ENCODE results near the gene DNAAF2.
"Not testable (repeated sequence)": the region's sequence is repeated elsewhere in the genome, so short reads cannot be mapped to it uniquely, and the experiment has no call there.

DNAAF2 gene

DNA sequence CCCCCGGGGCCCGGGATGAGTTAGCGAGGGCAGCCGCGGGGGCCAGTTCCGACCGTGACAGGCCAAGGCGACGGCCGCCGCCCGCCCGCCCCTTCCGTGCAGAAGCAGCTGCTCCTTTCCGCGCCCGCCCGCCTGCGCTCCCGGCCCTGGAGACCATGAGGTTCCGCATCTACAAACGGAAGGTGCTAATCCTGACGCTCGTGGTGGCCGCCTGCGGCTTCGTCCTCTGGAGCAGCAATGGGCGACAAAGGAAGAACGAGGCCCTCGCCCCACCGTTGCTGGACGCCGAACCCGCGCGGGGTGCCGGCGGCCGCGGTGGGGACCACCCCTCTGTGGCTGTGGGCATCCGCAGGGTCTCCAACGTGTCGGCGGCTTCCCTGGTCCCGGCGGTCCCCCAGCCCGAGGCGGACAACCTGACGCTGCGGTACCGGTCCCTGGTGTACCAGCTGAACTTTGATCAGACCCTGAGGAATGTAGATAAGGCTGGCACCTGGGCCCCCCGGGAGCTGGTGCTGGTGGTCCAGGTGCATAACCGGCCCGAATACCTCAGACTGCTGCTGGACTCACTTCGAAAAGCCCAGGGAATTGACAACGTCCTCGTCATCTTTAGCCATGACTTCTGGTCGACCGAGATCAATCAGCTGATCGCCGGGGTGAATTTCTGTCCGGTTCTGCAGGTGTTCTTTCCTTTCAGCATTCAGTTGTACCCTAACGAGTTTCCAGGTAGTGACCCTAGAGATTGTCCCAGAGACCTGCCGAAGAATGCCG, 13.7 kb downstream of the DNAAF2 start:
- no peak for DNase-seq (ENCODE audit: low read depth in 2 of 2)

DNA sequence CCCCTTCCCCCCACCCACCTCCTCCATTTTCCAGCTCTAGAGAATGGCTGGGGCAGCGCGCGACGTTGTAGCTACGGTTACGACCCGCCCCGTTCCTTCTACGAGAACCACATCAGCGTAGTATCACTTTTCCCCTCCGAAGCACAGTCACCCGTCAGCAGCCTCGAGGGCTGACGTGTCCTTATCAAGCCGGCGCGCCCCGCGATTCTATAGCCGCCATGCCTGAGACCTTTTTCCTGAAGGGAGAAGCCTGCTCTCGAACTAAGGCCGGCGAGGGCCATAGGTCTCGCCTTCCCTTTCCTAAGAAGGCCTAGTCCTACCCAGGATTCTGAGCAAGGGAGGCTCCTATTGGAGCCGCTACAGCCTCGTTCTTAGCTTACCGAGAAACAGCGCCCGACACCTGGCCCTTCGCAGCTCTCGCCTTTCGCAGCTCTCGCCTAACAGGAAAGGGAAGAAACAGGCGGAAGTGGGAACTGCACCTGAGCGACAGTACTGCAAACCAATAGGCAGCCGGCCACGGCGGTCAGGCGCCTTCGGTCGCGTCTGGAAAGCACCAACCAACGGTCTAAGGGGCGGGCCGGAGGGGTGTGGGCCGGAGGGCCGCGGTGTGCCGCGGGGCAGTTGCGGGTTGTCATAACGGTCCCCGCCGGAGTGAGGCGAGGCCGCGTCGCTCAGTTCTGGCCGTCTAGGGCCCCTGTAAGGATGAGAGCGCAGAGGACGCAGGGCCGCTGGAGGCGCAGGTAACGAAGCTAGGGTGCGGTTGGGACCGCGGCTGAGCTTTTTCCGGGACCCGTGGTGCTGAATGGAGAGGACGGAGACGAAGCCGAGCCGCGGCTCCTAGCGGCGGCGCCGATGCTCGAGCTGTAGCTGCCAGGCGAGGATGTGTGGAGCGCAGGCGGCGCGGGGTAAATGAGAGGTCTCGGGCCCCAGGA, 14.6 kb downstream of the DNAAF2 start, which contains the start of the genes MGAT2 and RPL36AL:
Gene MGAT2 (plus strand): TSS at position 618 of the 932 bp plus-strand sequence. CDS start 470 bp downstream, outside the sequence.
Gene RPL36AL (minus strand): TSS at position 445 of the 932 bp plus-strand sequence. CDS start 1,522 bp downstream, outside the sequence.
- peak; percentile 90 to 93 for DNase-seq (ENCODE audit: low read depth in 2 of 2)

DNA sequence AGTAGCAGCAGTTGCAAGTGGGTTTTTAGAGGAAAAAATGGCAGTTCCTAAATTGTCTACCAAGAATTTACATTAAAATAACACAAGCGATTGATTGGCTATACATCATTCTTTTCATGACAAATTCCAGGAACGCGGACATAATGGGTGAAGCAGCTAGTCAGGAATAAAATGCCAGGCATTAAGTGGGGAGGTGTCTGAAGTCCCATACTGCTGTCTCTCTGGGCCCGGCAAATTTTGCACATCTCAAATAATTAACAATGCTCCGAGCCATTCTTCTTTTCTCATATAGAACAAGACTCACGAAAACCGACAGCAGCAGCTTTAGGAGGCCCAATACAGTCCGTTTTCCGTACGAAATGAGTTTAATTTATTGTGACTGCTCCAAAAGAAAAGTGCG, 15.3 kb downstream of the DNAAF2 start:
- DNase-seq (ENCODE audit: low read depth in 2 of 2): no peak

DNA sequence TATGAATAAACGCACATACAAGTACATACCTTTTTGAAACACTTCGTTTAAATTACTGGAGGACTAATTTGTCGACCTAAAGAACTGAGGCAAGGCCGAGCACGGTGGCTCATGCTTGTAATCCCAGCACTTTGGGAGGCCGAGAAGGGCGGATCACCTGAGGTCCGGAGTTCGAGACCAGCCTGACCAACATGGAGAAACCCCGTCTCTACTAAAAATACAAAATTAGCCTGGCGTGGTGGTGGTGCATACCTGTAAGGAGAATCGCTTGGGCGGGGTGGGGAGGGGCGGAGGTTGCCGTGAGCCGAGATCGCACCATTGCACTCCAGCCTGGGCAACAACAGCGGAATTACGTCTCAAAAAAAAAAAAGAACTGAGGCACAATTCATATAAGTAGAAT, 15.8 kb downstream of the DNAAF2 start:
- DNase-seq (ENCODE audit: low read depth in 2 of 2): not testable (repeated sequence)

DNA sequence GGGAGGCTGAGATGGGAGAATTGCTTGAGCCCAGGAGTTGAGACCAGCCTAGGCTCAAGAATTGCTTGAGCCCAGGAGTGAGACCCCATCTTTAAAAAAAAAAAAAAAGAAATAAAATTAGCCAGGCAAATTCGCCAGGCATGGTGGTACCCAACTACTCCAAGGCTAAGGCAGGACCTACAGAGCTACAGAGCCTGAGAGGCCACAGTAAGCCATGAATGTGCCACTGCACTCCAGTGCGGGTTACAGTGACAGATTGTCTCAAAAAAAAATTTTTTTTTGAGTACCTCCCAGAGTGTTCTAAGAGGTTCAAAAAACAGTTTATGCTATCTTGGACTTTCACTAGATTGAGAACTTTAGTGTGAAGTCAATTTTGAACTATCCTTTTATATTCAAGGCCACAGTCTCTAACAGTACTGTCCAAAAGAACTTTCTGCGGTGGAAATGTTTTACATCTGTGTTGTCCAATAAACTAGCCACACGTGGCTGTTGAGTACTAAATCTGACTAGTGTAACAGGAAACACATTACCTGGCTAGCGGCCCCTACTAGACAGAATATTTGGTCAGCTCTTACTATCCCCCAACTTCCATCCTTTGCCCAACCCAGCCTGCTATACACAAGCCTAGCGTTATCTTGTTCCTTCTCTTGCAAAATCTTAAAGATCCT, 17.1 kb downstream of the DNAAF2 start:
- no peak for DNase-seq (ENCODE audit: low read depth in 2 of 2)

DNA sequence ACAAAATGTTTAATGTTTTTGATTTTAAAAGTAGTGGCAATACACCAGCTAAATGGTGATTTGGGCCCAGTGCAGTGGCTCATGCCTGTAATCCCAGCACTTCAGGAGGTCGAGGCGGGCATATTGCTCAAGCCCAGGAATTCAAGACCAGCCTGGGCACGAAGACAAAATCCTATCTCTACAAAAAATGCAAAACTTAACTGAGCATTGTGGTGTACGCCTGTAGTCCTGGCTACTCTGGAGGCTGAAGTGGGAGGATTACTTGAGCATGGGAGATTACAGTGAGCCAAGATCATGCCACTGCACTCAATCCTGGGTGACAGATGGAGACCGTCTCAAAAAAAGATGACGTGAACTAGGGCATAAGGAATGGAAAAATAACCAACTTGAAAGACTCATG, 19.3 kb downstream of the DNAAF2 start:
- DNase-seq (ENCODE audit: low read depth in 2 of 2): no peak

DNA sequence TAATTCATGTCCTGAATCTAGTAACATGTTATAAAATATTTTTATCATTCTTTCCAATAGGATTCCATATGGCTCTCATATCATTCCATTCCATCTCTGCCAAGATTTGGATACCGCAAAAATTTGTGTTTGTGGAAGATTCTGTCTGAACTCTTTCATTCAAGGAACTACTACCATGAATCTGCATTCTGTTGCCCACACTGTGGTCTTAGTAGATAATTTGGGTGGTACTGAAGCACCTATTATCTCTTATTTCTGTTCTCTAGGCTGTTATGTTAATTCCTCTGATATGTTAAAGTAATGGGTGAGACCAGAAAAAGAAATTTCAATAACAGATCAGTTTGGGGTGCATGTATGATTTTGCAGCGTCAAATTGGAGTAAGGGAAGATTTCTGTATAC, 20.8 kb downstream of the DNAAF2 start:
- no peak for DNase-seq (ENCODE audit: low read depth in 2 of 2)

DNA sequence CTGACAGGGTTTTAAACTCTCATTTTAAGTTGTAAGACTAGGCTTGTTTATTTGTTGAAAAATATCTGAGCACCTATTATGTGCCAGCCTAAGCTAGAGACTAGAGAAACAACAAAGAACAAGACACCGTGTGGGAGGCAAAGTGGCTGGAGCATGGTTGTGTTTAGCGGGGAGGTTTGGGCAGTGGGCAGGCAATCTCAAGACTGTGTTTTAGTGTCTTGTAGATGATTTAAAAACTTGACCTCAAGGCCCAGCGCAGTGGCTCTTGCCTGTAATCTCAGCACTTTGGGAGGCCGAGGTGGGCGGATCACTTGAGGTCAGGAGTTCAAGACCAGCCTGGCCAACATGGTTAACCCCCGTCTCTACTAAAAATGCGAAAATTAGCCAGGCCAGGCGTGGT, 22.4 kb downstream of the DNAAF2 start:
- DNase-seq (ENCODE audit: low read depth in 2 of 2): no peak

DNA sequence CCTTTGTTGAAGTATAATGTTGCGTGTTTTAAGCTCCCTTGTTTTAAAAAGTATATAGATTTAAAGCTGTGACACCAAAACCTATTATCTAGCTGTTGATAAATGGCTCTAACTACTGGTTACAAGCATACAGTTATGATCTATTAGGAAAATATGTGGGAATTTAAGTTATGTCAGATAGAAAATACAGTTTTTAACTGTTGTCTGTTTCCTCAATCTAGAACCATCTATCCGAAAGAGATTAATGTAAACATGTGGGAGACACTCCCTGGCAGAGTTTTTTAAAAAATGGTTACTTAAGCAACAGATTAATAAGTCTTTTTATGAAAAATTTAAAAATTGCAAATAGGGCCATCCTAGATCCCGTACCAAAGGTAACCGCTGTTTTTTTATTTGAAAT, 22.8 kb downstream of the DNAAF2 start:
- no peak for DNase-seq (ENCODE audit: low read depth in 2 of 2)

DNA sequence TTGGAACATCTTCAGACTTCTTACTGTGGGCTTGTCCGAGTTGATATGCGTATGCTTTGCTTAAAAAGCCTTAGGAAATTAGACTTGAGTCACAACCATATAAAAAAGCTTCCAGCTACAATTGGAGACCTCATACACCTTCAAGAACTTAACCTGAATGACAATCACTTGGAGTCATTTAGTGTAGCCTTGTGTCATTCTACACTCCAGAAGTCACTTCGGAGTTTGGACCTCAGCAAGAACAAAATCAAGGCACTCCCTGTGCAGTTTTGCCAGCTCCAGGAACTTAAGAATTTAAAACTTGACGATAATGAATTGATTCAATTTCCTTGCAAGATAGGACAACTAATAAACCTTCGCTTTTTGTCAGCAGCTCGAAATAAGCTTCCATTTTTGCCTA, 27.5 kb downstream of the DNAAF2 start:
- no peak for DNase-seq (ENCODE audit: low read depth in 2 of 2)

DNA sequence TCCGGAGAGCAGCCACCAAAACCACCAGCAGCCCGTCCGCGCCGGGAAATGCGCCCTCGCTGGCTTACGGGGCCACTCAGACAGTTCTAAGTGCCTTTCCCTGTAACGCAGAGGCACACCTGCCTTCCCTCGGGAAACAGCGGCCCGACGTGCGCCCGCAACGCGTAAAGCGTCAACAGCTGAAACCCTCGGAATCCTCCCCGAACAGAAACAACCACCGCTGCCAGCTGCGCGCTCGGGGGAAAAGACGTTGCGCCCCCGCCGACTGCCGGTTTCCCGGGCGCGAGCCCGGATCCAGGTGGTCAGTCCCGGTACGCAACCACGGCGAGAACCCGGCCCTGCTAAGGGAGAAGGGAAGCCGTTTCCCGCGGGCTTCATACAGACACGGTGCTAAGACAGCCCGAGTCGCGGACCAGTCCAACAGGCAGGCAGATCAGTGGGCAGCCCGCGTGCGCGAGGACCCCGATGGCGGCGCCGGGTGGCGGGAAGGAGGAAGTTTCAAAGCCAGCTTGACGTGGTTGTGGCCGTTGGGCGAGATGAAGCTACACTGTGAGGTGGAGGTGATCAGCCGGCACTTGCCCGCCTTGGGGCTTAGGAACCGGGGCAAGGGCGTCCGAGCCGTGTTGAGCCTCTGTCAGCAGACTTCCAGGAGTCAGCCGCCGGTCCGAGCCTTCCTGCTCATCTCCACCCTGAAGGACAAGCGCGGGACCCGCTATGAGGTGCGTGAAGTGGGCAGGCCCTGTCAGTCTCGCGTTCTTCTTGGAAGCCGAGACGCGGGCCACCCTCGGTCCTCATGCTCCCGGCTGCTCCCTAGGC, 36.4 kb downstream of the DNAAF2 start, which contains the start of gene LRR1:
Gene LRR1 (plus strand): TSS at position 456 of the 816 bp plus-strand sequence. CDS start 81 bp downstream, at position 537.
- DNase-seq (ENCODE audit: low read depth in 2 of 2): peak; percentile 64 to 70

DNA sequence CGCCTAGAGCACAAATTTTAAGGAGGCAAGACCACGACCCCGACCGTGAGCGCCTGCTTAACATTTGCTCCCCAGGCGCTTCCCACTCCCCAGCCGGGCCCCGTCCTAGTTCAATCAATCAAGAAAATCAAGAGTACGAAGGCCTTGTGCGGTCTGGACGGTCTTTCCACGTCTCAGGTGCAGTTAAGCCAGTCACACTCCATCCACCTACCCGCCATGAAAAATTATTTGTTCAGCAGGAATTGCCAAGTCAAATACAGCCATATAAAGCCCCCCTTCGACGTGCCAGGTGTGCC, 36.9 kb downstream of the DNAAF2 start:
- DNase-seq (ENCODE audit: low read depth in 2 of 2): no peak

DNA sequence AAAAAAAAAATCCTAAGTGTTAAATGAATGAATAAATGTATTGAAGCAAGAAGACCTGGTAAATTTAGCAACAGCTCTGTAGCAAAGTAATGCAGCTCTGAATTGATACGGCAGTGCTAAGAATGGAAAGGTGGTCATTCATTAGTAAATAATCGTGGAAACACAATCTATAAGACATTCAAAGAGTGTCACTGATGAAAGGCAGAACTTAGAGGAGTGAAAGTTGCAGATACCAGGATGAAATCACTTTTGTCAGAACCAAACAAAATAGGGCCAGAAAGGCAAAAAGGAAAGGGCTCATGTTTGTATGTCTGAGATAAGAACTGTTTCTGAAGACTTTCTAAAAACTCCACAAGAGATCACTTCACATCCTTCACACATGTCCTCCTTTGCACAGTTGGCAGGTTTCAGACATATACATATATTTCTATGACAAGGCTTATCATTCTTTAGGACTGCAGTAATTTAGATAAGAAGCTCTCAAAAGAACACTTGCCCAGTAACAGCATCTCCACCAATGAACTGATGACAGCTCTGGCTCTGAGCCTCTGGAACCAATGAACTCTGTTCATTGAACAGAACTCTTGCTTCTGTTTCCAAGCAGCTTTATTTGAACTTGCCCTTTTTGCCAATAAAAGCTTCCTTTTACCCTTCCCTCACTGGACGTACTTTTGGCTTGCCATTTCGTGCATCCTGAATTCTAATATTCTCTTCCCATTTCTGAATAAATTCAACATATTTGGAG, 40.5 kb downstream of the DNAAF2 start:
- no peak for DNase-seq (ENCODE audit: low read depth in 2 of 2)

DNA sequence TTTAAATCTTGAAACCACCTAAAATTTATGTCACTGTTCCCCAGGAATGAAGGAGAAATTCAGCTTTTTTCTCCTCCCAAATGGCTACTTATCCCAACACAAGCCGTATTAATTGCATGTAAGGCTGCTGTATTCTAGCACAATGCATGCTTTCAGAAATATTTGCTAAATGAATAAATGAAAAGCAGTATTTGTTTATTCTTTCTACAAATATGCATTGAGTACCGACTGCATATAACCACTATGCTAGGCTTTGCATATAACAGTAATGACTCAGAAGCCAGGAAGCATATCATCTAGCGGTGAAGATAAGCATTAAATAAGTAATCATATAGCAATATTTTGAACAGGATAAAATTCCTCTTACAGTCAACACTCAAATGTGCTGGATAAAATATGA, 42.0 kb downstream of the DNAAF2 start:
- DNase-seq (ENCODE audit: low read depth in 2 of 2): no peak

DNA sequence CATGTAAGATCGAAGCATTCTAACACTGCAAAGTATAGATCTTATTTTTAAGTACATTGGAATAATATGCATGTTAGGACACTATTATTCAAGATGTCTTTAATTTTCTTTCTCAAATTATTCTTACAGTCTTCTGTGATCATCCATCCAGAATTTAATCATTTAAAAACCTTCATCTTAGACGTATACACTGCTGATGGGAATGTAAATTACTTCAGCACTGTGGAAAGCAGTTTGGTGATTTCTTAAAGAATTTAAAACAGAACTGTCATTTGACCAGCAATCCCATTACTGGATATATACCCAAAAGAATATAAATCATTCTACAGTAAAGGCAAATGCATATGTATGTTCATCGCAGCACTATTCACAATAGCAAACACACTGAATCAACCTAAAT, 45.7 kb downstream of the DNAAF2 start:
- DNase-seq (ENCODE audit: low read depth in 2 of 2): no peak

DNA sequence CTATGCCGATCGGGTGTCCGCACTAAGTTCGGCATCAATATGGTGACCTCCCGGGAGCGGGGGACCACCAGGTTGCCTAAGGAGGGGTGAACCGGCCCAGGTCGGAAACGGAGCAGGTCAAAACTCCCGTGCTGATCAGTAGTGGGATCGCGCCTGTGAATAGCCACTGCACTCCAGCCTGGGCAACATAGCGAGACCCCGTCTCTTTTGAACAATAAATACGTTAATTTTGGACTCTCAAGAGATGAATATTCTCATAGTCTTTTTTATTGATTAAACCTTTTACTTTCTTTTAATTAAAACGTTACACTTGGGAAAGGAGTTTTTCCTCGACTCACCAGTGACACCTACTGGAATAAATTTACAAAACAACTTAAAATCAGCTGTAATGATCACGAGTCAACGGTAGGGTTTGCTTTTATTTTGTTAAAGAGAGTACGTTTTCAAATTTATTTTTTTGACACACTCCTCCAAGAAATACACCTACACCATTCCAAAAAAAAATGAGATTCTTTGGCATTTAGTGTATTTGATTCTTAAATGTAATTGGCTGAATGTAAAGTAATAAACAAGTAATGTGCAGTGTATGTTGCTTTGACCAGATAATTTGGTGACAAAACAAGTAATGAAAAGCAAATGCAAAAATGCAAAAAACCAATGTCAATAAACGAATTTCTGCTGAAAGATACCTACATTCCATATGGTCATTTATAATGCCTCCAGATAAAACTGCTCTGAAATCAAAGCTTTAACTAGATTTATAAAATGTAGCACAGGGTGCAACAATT, 48.2 kb downstream of the DNAAF2 start:
- DNase-seq (ENCODE audit: low read depth in 2 of 2): peak in 1 of 2 donors; percentile 32

DNA sequence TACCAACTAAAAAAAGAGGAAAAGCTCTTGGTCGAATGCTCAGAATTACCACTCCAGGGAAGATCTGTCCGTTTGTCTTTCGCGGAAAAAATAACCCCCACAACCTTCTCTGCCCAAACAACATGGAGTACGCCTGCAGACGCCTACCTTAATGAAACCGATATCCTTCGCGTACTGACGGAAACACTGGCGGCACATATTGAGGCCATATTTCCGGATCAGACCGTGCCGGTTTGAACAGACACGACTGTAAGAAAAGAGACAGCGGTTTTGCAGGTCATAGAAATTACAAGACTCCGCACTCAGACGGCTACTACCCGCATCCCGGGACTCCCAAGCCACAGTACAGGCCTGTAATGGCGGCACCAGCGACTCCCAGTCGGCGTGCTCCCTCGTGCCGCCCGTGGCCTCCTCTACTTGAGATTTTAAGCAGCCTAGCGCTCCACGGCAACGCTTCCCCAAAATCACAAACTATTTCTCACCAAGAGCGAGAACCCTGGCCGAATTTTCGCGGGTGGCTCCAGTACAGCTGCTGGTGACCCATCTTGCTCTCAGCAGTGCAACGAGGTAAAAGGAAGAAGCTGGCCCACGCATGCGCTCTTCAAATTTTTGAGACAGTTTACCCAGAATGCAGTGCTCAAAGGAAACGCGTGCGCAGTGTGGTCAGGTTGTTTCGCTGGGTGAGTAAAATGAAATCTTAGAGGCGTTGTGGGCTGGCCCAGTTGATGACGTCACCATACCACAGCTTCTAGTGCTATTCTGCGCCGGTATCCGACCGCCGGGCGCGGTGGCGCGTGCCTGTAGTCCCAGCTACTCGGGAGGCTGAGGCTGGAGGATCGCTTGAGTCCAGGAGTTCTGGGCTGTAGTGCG, 49.0 kb downstream of the DNAAF2 start, which contains the start of gene RPS29:
Gene RPS29 (minus strand): TSS at position 578 of the 870 bp plus-strand sequence. CDS start 34 bp downstream, at position 544.
- peak; percentile 97 for DNase-seq (ENCODE audit: low read depth in 2 of 2)

DNA sequence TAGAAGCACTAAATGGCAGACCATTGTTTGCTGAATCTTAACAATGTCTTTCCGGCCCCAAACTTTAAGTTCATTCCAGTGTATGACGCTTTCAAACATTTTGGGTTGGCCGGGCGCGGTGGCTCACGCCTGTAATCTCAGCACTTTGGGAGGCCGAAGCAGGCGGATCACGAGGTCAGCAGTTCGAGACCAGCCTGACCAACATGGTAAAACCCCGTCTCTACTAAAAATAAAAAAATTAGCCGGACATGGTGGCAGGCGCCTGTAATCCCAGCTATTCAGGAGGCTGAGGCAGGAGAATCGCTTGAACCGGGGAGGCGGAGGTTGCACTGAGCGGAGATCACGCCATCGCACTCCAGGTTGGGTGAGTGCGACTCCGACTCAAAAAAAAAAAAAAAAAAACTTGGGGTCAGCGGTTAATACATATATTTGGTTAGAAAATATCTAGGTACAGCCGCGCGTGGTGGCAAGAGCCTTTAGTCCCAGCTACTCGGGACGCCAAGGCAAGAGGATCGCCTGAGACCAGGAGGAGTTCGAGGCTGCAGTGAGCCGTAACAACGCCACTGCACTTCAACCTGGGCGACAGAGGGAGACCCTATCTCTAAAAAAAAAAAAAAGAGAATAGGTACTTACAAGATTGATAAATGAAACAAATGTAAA, 49.9 kb downstream of the DNAAF2 start:
- DNase-seq (ENCODE audit: low read depth in 2 of 2): not testable (repeated sequence)
